Sciatic nerve (tissue), 2 donors: ENCODE results near the gene PLPPR2. TPM values are rescaled to one million over a fixed set of nuclear protein-coding genes. Genes with fewer than 3 reads are reported as not detected.
"Not testable (repeated sequence)": the region's sequence is repeated elsewhere in the genome, so short reads cannot be mapped to it uniquely, and the experiment has no call there.

Experiments used
- ATAC-seq: fragments of 200-7000 bp; cut with Tn5 transposase; one replicate; pipeline ENCODE4 v1.9.1; 2020; ENCODE audit warnings: mild to moderate bottlenecking, moderate library complexity
- DNase-seq: peaks from one replicate; pipeline ENCODE4 v3.0.0-alpha.2; 2020; ENCODE audit warnings: low spot score
- intact Hi-C: fragments of 100-400 bp; cut with DNase I; formaldehyde crosslinking; loops from one replicate; pipeline ENCODE4 v1.14.2; 2022
- total RNA-seq: library from RNA; stranded (reverse); fragmentation: NEBNext Ultra II Directional; extraction: Animal tissue kit (Norgen Biotek cat#: 25700); gene quantifications from one replicate; pipeline ENCODE4 v1.2.1, GENCODE V29; 2021
- donor health status: DM: no; HTN: no; CAD: no.
- donor health status: DM: no; HTN: no; CAD: no.

The PLPPR2 gene
- total RNA-seq, 1 donor from 2014 or later: 27.5 TPM

DNA sequence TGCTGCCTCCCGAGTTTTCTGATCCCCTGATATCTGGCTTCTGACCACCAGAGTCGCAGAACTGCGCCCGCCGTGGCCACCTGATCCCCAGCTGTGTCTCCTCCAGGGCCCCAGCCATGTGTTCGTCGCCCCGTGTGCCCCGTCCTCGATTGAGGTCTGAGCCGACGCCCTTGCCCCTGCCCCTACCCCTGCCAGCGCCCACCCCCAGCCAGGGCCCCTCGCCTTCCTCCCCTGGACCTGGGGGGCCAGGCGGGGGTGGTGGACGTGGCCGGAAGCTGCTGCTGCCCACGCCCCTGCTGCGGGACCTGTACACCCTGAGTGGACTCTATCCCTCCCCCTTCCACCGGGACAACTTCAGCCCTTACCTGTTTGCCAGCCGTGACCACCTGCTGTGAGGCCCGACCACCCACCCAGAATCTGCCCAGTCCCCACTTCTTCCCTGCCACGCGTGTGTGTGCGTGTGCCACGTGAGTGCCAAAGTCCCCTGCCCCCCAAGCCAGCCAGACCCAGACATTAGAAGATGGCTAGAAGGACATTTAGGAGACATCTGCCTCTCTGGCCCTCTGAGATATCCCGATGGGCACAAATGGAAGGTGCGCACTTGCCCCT lies 9.2 kb downstream of the PLPPR2 start:
- intact Hi-C loops: loop anchor here (10.0 kb wide), 1 partner anchor 70 kb away; the partner anchor contains the start of gene TSPAN16
- DNase-seq: no peak
- peak; percentile 6 for ATAC-seq

- peak; percentile 18 for ATAC-seq
- intact Hi-C loops: loop anchor here (10.0 kb wide), 1 partner anchor 70 kb away; the partner anchor contains the start of gene TSPAN16
- no peak for DNase-seq
Measured at GRCh38 chr19:11364935-11365334, 9.7 kb downstream of the PLPPR2 start.

DNA sequence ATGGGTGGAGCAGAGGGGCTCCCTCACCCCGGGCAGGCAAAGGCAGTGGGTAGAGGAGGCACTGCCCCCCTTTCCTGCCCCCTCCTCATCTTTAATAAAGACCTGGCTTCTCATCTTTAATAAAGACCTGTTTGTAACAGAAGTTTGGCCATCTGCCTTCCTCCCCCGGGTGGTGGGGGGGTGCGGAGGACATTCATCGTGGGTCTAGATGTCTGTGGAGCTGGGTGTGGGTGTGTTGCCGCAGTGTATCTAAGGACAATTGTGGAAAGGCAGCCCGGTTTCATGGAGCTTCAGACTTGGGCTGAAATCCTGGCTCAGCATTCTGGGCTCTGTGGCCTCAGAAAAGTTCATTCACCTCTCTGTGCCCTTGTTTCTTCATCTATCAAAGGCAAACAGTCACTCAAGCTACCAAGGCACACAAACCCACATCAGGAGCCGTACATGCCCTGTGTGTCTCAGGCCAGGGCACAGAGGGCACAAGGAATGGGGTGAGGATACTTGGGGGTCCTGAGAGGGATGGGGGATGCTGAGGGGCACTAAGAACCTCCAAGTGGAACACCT lies 10.4 kb downstream of the PLPPR2 start:
- intact Hi-C loops: loop anchor here (10.0 kb wide), 1 partner anchor 71 kb away; the partner anchor contains the start of gene TSPAN16
- ATAC-seq (peak; percentile 25), DNase-seq (no peak)

- no peak for DNase-seq
- ATAC-seq: no peak
- intact Hi-C loops: loop anchor here (10.0 kb wide), 1 partner anchor 73 kb away; the partner anchor contains the start of gene TSPAN16
Measured at GRCh38 chr19:11367528-11367927, 12.3 kb downstream of the PLPPR2 start.

DNA sequence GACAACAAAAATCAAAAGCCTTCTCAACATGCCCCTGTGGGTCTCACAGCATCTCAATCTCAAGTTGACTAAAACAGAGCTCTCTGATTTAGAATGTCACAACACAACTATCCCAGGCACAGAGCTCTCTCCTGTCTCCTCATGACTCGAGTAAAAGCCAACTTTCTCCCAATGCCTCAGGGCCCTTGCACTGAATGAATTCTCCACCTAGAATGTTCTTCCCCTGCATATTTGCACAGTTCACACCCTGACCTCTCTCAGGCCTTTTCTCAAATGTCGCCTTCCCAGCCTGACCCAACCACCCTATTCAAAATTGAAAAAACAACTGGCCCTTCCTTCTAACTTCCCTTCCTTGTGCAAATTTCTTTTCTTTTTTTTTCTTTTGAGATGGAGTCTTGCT lies 15.5 kb downstream of the PLPPR2 start:
- no peak for ATAC-seq
- no peak for DNase-seq
- intact Hi-C loops: loop anchor here (10.0 kb wide), 1 partner anchor 64 kb away; the partner anchor contains the start of genes ODAD3 and PRKCSH

- intact Hi-C loops: loop anchor here (10.0 kb wide), 1 partner anchor 61 kb away; the partner anchor contains the start of genes ODAD3 and PRKCSH
- ATAC-seq (no peak), DNase-seq (no peak)
Measured at GRCh38 chr19:11373166-11373884, 18.1 kb downstream of the PLPPR2 start.

GRCh38 chr19:11373885-11374432 lies 18.7 kb downstream of the PLPPR2 start:
- ATAC-seq: no peak
- intact Hi-C loops: loop anchor here (10.0 kb wide), 1 partner anchor 61 kb away; the partner anchor contains the start of genes ODAD3 and PRKCSH

DNA sequence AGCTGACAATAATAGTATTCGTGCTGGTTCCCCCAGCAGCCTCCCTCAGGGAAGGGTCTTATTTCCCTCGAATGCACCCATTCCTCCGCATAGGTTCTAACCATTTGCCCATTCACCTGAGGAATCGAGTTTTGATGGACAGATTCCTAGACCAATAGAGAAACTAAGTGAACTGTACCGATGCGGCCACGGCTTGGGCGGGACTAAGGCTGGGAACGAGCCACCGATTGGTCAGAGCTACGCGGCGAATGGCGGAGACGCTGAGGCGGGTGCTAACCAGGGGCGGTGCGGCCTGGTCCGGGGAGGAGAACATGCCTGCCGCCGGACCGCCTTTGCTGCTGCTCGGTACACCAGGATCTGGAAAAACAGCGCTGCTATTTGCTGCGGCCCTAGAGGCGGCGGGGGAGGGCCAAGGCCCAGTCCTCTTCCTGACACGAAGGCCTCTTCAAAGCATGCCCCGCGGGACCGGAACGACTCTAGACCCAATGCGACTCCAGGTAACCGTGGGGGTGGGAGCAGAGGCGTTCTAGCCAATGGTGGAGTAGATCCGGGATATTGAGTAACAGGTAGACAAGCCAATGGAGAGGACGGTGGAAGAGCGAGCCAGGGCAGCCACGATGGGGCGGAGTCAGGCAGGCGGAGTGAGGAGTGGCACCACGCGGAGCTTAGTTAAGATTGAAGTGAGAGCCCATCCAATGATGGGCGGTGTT lies 19.4 kb downstream of the PLPPR2 start, which contains the start of gene SWSAP1:
Gene SWSAP1, plus strand, starts transcription at position 234 of the 710 bp plus-strand sequence. Its CDS starts 15 bp downstream, at position 249.
- intact Hi-C loops: loop anchor here (10.0 kb wide), 1 partner anchor 60 kb away; the partner anchor contains the start of genes ODAD3 and PRKCSH
- DNase-seq: peak; percentile 98
- peak; percentile 98 for ATAC-seq

More at GRCh38 chr19:11373885-11374432, 18.7 kb downstream of the PLPPR2 start:
- DNase-seq: peak; percentile 57

DNA sequence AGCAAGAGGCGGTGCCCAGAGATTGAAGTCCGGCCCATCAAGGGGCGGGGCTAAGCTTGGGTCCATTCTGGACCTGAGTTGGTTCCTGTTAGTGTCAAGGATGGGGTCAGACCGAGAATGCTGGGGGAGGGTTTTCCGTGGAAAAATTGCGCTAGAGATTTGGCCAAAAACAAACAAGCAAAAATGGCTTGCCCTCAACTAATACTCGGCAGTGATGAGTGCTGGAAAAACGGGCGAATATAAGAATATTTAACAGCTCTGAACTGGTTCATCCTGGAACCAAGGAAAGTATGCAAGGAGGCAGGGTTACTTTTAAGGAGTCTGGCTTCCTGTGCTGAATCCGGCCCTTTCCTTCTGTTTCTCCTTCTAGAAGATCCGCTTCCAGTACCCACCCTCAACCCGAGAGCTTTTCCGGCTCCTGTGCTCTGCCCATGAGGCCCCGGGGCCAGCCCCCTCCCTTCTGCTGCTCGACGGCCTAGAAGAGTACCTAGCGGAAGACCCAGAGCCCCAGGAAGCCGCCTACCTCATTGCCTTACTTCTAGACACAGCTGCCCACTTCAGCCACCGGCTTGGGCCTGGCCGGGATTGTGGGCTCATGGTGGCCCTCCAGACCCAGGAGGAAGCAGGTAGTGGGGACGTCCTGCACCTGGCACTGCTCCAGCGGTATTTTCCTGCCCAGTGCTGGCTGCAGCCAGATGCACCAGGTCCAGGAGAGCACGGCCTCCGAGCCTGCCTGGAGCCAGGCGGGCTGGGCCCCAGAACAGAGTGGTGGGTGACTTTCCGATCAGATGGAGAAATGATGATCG lies 20.1 kb downstream of the PLPPR2 start:
- ATAC-seq (peak; percentile 7), DNase-seq (peak; percentile 80)
- intact Hi-C loops: loop anchor here (10.0 kb wide), 1 partner anchor 59 kb away; the partner anchor contains the start of genes ODAD3 and PRKCSH

DNA sequence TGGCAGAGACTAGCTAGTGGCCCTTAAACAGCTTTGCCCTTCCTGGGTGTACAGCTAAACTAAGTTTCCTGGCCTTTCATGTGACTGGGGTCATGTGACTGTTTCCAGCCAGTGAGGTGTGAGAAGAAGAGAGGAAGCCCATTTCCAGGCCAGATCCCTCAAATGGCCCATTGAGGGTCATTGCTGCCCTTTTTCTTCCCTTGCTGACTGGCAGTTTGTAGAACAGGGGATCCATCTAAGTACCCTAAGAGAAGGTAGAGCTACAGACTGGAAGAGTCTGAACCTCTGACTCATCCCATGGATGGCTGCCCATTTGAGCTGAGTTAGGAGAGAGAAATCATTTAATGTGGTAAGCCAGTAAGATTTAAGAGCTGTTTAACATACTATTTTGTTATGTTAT lies 22.0 kb downstream of the PLPPR2 start:
- no peak for ATAC-seq
- intact Hi-C loops: loop anchor here (10.0 kb wide), 1 partner anchor 58 kb away; the partner anchor contains the start of genes ODAD3 and PRKCSH
- DNase-seq: no peak

DNA sequence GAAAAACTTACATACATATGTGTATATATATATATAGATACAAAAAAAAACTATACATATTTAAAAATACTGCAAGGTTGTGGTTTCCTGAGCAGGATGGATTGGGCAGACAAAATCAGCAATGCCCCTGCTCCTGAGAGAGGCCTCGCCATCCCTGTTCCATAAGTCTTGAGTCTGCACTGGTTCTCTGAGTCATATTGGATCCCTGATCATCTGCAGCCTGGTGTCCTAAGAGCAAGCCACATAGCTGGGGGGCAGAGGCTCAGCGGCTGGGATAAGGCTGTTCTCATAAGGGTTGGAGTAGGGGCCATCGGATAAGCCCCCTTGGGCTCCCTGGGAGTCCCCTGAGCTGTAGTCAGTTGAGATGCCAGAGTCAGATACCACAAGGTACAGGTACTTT lies 22.5 kb downstream of the PLPPR2 start:
- intact Hi-C loops: loop anchor here (10.0 kb wide), 1 partner anchor 57 kb away; the partner anchor contains the start of genes ODAD3 and PRKCSH
- ATAC-seq: no peak

GRCh38 chr19:11378319-11379189 lies 23.3 kb downstream of the PLPPR2 start:
- no peak for DNase-seq
- intact Hi-C loops: loop anchor here (10.0 kb wide), 1 partner anchor 56 kb away; the partner anchor contains the start of genes ODAD3 and PRKCSH
- ATAC-seq: no peak

More for the DNA sequence above, 22.5 kb downstream of the PLPPR2 start:
- DNase-seq: no peak

DNA sequence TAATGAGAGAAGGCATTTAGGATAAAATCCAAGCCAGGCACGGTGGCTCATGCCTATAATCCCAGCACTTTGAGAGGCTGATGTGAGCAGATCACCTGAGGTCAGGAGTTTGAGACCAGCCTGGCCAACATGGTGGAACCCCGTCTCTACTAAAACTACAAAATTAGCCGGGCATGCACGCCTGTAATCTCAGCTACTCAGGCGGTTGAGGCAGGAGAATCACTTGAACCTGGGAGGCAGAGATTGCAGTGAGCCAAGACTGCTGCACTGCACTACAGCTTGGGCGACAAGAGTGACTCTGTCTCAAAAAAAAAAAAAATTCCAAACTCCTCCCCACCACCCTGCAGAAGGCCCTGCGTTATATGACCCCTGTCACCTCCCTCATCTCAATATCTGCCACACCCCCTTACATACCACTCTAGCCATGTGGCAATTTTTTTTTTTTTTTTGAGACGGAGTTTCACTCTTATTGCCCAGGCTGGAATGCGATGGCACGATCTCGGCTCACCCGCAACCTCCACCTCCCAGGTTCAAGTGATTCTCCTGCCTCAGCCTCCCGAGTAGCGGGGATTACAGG lies 24.1 kb downstream of the PLPPR2 start:
- not testable (repeated sequence) for ATAC-seq
- intact Hi-C loops: loop anchor here (10.0 kb wide), 1 partner anchor 55 kb away; the partner anchor contains the start of genes ODAD3 and PRKCSH

DNA sequence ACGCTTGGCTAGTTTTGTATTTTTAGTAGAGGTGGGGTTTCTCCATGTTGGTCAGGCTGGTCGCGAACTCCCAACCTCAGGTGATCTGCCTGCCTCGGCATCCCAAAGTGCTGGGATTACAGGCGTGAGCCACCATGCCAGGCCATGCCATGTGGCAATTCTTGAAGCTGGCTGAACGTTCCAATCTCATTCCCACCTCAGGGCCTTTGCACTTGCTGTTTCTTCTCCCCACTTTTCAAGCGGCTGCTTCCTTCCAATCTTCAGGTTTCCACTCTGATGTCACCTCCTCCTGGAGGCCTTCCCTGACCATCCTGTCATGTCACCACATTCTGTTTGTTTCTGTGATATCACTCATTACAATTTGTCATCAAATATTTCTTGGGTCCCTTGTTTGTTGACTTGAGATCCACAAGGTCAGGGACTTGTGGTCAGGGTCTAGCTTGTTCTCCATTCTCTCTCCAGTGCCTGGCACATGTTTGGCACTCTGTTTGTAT lies 24.7 kb downstream of the PLPPR2 start:
- ATAC-seq: no peak
- no peak for DNase-seq
- intact Hi-C loops: loop anchor here (10.0 kb wide), 1 partner anchor 55 kb away; the partner anchor contains the start of genes ODAD3 and PRKCSH

More for the DNA sequence above, 24.1 kb downstream of the PLPPR2 start:
- not testable (repeated sequence) for DNase-seq

- peak; percentile 95 for DNase-seq
- intact Hi-C loops: no loop called here
Measured at GRCh38 chr19:11380653-11381537, 25.7 kb downstream of the PLPPR2 start.

More at GRCh38 chr19:11380653-11381537, 25.7 kb downstream of the PLPPR2 start:
- ATAC-seq: peak; percentile 93
